Measurements from ENCODE around the gene MYO10.

Gene MYO10

GRCh38 chr5:16757146-16757545 lies 178.9 kb downstream of the MYO10 start:
- TF ChIP-seq, protein P1, sequence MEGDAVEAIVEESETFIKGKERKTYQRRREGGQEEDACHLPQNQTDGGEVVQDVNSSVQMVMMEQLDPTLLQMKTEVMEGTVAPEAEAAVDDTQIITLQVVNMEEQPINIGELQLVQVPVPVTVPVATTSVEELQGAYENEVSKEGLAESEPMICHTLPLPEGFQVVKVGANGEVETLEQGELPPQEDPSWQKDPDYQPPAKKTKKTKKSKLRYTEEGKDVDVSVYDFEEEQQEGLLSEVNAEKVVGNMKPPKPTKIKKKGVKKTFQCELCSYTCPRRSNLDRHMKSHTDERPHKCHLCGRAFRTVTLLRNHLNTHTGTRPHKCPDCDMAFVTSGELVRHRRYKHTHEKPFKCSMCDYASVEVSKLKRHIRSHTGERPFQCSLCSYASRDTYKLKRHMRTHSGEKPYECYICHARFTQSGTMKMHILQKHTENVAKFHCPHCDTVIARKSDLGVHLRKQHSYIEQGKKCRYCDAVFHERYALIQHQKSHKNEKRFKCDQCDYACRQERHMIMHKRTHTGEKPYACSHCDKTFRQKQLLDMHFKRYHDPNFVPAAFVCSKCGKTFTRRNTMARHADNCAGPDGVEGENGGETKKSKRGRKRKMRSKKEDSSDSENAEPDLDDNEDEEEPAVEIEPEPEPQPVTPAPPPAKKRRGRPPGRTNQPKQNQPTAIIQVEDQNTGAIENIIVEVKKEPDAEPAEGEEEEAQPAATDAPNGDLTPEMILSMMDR (IDR thresholded peaks at IDR 0.05; ENCODE audit: low read depth, low read length), result no peak
- DNase-seq (ENCODE audit: low read depth in 2 of 2), result no peak

DNA sequence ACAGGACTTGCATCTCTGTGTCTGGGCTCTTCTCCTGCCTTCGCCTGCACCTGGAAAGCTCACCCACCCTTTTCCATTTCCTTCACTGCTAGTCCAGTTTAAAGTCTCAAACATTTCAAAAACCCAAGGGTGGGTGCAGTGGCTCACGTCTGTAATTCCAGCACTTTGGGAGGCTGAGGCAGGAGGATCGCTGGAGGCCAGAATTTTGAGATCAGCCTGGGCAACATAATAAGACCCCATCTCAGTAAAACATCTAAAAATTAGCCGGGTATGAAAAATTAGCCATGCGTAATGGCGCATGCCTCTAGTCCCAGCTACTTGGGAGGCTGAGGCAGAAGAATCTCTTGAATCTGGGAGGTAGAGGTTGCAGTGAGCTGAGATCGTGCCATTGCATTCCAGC lies 179.4 kb downstream of the MYO10 start:
- TF ChIP-seq, protein P1 (IDR thresholded peaks at IDR 0.05; ENCODE audit: low read depth, low read length), result no peak
- no peak overlapping the region for H3K4me3 ChIP-seq (replicated peaks in 1 of 2; ENCODE audit: low read depth in 2 of 2, low read length in 2 of 2)
- no peak for DNase-seq (ENCODE audit: low read depth in 2 of 2)

More at GRCh38 chr5:16757146-16757545, 178.9 kb downstream of the MYO10 start:
- no peak overlapping the region for H3K4me3 ChIP-seq (replicated peaks in 1 of 2; ENCODE audit: low read depth in 2 of 2, low read length in 2 of 2)

DNA sequence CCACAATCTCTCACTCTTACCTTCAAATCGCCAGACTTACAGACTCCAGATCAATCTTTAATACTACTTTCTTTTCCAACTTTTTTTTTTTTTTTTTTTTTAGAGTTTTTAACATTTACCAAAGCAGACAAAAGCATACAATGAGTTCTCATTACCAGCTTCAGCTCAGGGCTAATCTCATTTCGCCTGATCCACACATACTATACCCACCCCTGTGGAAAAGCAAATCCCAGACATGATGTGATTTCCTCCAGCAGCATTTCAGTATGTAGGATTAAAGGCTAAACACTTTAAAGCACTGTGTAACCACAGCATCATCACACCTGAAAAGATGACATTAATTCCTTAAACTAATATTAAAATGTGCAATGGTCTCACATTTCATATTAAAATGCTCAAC lies 180.4 kb downstream of the MYO10 start:
- no peak for DNase-seq (ENCODE audit: low read depth in 2 of 2)
- H3K4me3 ChIP-seq (replicated peaks in 1 of 2; ENCODE audit: low read depth in 2 of 2, low read length in 2 of 2), result no peak overlapping the region
- TF ChIP-seq, protein P1 (IDR thresholded peaks at IDR 0.05; ENCODE audit: low read depth, low read length), result no peak

DNA sequence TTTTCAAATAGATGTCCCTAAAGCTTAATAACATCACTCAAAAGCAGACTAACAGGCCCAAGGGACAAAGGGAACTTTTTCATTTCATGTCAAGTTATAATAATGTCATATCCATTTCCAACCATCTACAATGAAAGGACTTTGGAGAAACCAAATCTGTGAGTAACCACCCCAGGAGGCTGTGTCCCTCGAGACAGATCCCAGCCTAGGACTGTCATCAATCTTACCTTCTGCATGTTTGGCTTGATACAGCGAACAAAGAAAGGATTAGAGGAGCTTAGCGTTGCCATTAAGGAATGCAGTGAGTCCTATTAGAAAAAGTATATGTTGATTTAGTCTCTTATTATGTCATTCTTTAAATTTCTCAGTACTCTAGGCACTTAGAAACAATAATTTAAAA lies 181.5 kb downstream of the MYO10 start:
- DNase-seq (ENCODE audit: low read depth in 2 of 2), result peak in 1 of 2 donors; percentile 27
- no peak overlapping the region for H3K4me3 ChIP-seq (replicated peaks in 1 of 2; ENCODE audit: low read depth in 2 of 2, low read length in 2 of 2)
- TF ChIP-seq, protein P1 (IDR thresholded peaks at IDR 0.05; ENCODE audit: low read depth, low read length), result no peak

GRCh38 chr5:16754086-16754485 lies 182.0 kb downstream of the MYO10 start:
- DNase-seq (ENCODE audit: low read depth in 2 of 2), result no peak
- no peak overlapping the region for H3K4me3 ChIP-seq (replicated peaks in 1 of 2; ENCODE audit: low read depth in 2 of 2, low read length in 2 of 2)
- TF ChIP-seq, protein P1 (IDR thresholded peaks at IDR 0.05; ENCODE audit: low read depth, low read length), result no peak

DNA sequence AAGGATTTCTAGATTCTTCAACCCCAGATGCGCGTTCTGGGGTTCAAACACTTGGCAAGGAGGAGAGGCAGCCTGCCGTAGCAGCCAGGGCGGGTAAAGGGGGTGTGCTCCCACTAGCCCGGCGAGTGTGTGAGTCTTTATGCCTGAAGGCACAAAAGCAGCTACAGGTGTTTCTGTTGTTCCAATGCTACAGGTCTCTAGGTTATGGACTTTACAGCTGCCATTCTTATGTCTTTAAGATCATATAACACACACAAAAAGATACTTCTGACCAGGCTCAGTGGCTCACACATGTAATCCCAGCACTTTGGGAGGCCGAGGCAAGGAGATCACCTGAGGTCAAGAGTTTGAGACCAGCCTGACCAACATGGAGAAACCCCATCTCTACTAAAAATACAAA lies 185.6 kb downstream of the MYO10 start:
- DNase-seq (ENCODE audit: low read depth in 2 of 2), result no peak
- no peak overlapping the region for H3K4me3 ChIP-seq (replicated peaks in 1 of 2; ENCODE audit: low read depth in 2 of 2, low read length in 2 of 2)
- TF ChIP-seq, protein P1 (IDR thresholded peaks at IDR 0.05; ENCODE audit: low read depth, low read length), result no peak

GRCh38 chr5:16749626-16750025 lies 186.5 kb downstream of the MYO10 start:
- TF ChIP-seq, protein P1 (IDR thresholded peaks at IDR 0.05; ENCODE audit: low read depth, low read length), result no peak
- no peak for DNase-seq (ENCODE audit: low read depth in 2 of 2)

More at GRCh38 chr5:16749626-16750025, 186.5 kb downstream of the MYO10 start:
- H3K4me3 ChIP-seq (replicated peaks in 1 of 2; ENCODE audit: low read depth in 2 of 2, low read length in 2 of 2), result no peak overlapping the region

All from cardiac fibroblast (primary cell).